HT-29 (cell line): ENCODE measurements around the gene SUV39H2. TPM values are rescaled to one million over a fixed set of nuclear protein-coding genes. Genes with fewer than 3 reads are reported as not detected.
A peak's percentile ranks its signal among the peaks of the same experiment; 100 is the strongest.
"Not testable (repeated sequence)": the region's sequence is repeated elsewhere in the genome, so short reads cannot be mapped to it uniquely, and the experiment has no call there.

Source experiments
- DNase-seq: peaks from one replicate; pipeline ENCODE4 v3.0.0-alpha.2; 2015; ENCODE audit warnings: low spot score
- total RNA-seq: library from RNA; depleted of rRNA; stranded (reverse); fragments of >200 nt; shearing (Covaris generic); gene quantifications from 2 replicates; pipeline ENCODE4 v1.2.3, GENCODE V29; 2014

SUV39H2 gene
- total RNA-seq, 1 experiment from 2014 or later: 8.2 TPM

DNA sequence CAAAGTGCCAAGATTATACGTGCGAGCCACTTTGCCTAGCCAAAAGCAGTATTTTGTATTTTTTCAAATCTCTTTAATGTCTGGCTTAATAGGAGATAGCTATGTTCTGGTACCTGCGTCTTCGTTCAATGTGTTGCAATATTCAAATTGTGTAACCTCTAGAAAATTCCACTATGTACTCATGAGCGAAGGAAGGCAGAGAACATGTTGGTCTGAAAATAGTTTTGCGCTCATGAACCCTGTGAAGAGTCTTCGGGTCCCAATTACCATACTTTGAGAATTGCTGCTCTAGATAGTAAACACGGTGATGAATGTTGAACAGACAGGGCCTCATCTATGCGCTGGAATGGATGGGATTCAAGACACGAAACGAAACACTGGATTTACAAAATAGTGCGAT is 2.7 kb upstream of the SUV39H2 start:
- no peak for DNase-seq

DNA sequence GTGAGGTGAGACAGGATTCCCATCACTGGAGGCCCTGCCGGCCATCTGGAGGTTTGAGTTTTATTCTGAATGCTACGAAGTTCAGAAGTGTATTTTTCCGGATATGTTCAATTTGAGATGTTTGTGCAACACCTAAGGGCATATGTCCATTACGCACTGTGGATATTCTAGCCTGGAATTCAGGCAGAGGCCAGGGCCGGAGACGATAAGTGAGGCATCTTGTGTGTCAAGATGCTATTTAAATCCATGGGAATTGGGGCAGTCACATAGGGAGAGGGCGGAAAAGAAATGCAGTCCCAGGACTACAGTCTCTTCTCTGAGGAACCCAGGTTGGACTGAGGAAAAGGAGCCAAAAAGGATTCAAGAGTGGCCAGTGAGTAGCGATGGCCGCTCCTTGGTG is 1.9 kb upstream of the SUV39H2 start:
- no peak for DNase-seq

DNA sequence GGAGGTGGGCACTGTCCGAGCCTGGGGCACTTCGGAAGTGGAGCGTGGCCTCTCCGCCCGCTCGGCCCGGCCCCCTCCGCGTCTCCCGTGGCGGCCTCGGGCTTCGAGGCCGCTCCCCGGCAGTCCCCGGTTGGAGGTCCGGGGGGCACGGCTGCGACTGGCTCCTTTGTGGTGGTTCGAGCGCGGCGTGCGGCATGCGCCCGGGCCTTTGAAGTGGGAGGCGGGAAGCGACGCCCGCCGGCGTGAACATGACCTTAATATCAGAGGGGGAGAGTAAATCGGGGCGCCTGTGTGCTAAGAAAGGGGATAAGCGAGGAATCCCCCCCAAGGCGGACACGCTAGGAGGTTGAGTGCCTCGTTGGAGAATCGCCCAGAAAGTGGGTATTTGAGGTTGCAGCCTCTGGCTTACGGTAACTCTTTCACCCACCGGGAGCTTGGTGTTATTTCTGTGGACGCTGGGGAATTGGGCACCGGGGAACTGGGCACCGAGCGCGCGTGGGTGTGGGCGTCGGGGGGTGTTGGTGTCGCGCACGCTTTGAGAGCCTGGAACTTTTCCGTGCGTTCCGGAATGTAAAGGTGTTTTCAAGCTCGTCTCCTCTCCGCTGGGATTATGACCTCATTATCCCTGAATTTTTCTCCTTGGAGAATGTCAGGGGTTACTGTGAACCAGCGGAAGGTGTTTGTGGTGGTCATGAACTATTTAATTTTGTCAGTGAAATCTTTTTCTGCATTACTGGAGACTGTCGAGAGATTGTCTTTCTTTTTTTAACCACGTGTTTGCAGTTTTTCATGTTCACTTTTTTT is 660 bp downstream of the SUV39H2 start:
- DNase-seq: peak; percentile 24

DNA sequence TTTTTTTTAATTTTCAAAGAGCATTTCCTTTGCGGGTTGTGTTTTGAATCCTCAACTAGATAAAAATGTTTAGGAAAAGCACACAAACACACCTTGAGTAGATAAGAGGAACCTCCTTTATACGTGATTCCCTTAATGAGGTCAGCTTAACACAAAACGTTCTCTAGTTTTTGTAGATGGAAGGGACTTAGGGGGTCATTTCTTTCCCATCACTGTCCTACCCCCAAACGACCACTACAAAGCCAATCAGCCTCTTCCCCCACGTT is 1.2 kb downstream of the SUV39H2 start:
- DNase-seq: peak; percentile 17

DNA sequence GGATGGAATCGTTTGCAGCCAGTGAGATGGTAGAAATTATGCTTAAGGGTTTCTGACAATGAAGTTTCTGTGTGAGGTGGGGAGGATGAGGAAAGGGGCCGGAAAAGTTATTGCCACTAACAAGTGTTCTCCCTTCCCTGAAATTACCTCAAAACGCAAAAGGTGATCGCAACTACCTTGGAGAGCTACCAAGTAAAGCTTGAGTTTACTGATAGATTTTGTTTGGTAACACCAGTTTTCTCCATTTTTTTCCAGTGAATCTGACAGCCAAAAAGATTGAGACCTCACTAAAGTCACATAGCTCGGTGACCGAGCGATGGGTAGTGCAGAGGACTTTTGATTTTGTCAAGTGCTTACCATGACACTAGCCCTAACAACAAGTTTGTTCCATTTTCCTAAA is 1.6 kb downstream of the SUV39H2 start:
- peak; percentile 17 for DNase-seq

DNA sequence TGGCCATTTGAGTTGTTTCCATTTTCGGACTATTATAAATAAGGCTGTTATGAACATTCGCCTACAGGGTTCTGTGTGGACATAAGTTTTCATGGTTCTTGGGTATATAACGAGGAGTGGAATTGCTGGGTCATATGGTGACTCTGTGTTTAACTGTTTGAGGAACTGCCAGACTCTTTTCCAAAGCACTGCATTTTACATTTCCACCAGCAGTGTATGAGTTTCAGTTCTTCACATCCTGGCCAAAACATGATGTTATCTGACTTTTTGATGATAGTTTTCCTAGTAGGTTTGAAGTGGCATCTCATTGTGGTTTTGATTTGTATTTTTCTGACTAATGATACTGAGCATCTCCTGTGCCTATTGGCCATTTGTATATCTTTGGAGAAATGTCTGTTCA is 5.4 kb downstream of the SUV39H2 start:
- DNase-seq: no peak

DNA sequence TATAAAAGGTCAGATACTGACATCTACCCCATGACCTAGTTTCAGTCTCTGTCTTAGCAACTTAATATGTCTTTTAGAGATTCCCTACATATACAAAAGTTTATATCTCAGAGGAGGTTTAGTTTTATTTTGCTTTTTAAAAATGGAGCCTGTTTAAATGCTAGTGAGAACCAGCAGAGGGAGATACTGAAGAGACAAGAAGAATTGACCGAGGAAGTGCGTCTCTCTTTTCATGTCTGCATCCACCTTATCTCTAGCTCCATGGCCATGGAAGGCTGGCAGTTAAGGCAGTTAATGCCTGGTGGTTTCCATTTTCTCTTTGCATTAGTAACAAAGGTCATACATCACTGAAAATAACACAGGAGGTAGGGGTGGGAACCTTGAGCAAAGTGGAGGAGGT is 10.7 kb downstream of the SUV39H2 start:
- DNase-seq: peak; percentile 15

DNA sequence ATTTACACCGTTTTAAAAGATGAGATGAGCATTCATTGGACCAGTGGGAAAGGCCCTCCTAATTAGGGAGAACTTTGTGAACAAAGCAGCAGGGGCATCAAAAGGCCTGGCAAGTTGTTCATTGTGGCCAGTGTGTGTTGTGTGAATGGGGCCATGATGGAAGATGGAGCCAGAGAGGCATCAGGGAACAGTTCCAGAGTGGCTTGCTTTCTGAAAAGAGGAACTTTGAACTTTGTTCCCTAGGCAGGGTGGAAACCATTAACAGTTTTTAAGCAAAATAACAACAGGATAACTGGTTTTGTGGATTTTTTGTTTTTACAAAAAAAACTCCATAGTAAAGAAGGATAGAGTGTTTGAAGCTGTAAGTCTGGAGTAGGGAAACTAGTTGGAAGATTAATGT is 12.5 kb downstream of the SUV39H2 start:
- DNase-seq: no peak

DNA sequence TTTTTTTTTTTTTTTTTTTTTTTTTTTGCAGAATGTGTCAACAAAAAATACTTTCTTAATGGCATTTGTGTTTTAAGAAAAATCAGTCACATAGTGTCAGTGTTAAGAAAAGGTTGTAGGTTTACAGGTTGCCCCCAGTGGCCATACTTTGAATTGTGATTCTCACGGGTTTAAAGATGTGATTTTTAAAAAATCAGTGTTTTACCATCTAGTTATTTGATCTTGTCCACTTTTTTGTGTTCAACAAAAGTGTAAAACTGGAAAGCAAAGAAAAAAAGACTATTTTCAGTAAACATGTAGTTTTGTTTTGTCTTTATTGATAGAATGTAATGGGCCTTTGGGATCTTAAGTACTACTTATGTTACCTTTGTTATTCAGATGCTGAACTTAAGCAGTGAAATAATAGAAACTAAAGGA is 25.7 kb downstream of the SUV39H2 start:
- peak; percentile 37 for DNase-seq

DNA sequence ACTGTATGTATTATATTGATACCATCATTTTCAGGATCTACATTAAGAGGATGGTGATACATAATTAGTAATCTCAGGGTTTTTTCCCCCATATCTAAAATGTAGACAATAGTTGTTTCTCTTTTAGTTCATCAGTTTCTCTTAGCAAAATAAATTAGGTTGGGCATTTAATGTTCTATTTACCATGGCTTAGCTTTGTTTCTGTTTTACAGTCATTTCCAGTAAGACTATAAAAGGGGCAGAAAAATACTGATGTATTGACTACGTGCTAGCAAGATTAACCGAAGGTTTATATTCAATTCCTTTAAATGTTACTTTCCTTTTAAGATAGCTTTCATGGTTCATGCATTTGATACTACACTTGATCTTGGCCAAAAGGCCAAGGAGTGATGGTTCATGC is 26.2 kb downstream of the SUV39H2 start:
- DNase-seq: no peak

DNA sequence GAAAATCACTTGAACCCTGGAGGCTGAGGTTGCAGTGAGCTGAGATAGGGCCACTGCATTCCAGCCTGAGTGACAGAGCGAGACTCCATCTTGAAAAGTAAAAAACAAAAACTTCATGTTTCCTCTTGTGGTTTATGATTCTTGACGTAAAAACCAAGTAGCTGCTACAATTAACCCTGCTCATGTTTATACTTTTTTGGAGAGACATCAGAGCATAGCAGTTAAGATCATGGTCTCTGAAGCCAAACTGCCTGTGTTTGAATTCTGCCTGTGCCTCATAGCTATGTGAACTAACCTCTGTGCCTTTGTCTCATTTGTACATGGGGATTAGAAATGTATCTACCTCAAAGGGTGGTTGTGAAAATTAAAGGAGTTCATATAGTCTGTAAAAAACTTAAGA is 27.2 kb downstream of the SUV39H2 start:
- DNase-seq: no peak

DNA sequence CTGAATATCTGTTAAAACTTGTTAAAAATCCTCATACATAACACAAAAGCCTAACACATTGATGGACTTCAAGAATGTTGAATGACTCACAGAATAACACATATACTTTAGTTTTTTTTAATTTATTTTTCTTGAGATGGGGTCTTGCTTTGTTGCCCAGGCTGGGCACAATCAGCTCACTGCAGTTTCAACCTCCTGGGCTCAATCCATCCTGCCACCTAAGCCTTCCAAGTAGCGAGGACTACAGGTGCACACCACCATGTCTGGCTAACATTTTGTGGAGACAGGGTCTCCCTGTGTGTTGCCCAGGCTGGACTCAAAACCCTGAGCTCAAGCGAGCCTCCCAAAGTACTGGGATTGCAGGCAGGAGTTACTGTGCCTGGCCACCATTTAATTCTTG is 28.1 kb downstream of the SUV39H2 start:
- DNase-seq: no peak

DNA sequence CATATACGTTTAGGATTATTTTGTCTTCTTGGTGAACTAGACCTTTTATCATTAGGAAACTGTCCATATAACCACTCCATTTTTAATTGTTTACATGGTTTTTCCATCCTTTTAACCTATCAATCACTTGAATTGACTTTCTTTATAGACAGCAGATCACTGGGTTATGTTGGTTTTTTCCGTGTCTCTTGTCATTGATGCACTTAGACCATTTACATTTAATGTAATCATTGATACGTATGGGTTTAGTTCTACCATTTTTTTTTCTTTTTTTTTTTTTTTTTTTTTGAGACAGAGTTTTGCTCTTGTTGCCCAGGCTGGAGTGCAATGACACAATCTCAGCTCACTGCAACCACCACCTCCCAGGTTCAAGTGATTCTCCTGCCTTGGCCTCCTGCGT is 28.9 kb downstream of the SUV39H2 start:
- not testable (repeated sequence) for DNase-seq

DNA sequence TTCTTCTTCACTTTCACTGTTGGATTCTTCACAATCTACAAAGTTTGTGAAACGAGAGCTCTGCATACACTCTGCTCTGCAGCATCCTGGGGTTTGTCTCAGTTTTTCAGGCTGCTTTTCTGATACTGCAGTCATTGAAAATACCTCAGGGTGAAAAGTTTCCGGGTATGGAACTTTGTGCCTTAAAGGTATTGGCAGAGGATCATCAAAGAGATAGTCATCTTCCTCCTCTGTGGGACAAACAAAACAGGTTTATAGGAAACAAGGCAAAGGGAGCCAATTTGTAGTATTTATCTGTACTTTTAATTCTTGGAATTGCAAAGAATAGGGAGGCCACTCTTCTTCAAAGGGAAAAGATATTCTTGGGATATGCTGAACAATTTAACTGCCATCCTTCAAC is 30.4 kb downstream of the SUV39H2 start:
- no peak for DNase-seq

DNA sequence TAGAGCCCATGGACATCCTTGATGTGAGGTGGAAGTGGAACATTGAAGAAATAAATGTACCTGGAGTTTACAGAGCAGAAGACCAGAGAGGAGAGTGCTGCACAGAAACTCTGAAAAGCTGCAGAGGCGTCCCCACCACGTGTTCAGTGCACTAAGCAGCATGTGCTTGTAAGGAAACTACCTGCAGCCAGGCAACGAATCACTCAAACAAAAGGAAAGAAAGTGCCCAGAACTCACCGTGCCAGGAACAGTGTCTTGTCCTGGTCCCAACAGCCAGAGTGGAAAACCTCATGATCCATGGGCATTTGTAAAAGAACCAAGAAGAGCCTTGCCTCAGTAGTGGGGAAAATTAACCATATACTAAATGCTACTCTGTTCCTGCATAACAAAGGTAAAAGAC is 32.3 kb downstream of the SUV39H2 start:
- DNase-seq: no peak

DNA sequence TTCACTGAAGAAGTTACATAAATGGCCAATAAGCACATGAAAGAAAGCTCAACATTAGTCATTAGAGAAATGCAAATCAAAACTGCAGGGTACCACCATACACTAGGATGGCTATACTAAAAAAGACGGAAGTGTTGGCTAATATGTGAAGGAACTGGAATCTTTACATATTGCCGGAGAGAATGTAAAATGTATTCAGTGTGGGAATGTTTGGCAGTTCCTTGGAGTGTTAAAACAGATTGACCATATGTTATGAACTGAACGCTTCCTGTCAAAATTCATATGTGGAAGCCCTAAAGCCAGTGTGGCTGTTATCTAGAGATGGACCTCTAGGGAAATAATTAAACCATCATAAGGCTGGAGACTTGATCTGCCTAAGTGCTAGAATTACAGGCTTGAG is 33.1 kb downstream of the SUV39H2 start:
- DNase-seq: no peak

DNA sequence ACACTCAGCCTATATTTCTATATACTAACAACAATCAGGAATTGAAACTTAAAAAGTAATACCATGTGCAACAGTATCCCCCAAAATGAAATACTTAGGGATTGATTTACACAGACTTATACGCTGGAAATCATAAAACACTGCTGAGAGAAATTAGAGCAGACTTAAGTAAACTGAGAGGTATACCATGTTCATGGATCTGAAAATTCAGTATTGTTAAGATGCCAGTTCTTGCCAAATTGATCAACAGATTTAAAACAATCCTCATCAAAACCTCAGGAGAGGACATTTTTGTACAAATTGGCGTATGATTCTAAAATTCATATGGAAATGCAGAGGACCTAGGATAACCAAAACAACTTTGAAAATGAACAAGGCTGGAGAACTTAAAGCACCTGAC is 37.9 kb downstream of the SUV39H2 start:
- no peak for DNase-seq

DNA sequence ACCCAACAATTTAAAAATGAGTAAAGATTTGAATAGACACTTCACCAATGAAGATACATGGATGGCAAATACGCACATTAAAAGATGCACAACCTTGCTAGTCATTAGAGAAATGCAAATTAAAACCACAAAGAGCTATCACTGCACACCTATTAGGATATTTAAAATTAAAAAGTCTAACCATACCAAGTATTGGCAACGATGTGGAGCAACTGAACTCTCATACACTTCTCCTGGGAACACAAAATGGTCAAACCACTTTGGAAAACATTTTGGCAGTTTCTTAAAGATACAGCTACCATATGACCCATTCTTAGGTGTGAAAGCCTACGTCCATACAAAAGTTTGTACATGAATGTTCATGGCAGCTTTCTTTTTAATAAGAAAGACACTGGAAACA is 39.2 kb downstream of the SUV39H2 start:
- no peak for DNase-seq

DNA sequence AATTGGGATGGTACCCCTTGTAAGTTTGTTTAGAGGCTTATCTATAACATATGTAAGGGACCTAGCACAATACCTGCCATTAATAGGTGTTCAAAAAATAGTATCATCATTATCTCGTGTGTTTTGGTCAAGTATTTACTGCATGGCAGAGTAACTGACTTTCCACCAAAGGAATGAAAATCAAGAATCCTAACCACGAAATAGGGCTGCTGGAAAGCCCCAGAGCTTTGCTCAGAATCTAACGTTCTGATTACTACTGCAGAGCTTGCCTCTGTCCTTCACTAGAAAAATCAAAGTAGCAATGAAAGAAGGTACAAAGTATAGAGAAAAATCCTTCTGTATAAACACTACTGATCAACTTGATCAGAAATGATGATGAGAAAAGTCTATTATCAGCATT is 40.3 kb downstream of the SUV39H2 start:
- no peak for DNase-seq

DNA sequence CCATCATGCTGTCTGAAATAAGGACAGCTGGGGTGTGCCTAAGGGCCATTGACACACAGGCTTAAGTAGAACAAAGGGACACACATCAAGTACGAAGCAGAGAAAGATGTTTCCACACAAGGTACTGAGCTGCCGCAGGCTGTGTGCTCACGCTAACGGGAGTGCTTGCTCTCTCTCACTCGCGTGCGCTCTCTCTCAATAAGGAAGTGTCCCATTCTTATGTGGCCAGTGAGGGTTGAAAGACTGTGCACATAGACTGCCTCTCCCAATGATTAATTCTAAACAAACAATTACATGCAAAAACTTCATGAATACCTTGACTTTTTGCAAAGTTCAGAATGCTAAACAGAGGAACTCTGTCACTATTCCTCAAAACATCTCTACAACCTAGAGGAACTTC is 45.3 kb downstream of the SUV39H2 start:
- no peak for DNase-seq

DNA sequence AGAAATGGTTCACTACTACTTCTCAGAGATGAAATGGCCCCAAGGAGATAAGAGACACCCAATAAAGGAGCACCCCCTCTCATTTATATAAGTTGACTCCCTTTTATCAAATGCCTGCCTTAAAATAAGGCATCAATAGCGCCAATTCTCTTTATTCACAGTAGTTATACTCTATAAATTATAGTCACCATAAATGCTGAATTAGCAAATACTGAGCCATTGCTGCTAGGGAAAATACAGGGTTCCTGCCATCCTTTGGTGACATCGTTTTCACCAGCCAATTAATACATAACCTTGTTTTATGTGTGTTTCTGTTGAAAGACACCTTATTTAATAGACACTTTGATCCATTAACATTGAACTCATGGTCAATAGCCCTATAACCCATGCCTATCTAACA is 46.6 kb downstream of the SUV39H2 start:
- no peak for DNase-seq

DNA sequence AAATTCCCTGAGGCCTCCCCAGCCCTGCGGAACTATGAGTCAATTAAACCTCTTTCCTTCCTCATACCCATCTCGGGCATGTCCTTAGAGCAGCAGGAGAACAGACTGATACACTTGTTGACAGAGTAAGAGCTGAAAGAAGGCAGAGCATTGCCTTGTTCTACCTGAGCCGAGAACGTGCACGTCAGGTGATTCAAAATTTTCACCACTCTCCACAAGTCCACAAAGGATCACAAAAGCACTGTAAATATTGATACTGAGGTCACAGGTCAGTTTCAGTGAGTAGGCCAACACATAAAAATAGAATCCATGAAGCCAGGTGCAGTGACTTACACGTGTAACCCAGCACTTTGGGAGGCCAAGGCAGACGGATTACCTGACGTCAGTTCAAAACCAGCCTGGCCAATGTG is 47.4 kb downstream of the SUV39H2 start:
- no peak for DNase-seq

DNA sequence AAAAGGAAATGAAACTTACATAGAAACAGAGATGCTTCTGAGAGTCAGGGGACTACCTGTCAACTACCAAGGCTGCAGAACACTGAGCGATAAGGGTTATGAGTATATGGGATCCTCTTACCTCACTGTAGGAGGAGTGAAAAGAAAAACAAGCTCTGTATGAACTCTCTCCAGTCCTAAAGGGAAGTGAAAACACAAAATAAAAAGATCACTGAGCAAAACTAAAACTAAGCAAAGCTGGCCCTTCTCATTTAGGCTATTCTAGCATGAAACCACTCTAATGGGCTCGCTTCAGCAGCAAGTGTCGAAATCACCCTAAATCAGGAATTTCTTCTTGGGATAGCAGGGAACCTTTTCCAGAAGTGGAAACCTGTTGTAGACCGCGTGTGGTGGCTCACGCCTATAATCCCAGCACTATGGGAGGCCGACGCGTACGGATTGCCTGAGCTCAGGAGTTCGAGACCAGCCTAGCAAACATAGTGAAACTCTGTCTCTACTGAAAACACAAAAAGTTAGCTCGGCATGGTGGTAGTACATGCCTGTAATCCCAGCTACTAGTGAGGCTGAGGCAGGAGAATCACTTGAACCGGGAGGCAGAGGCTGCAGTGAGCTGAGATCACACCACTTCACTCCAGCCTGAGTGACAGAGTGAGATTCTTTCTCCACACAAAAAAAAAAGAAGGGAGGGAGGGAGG is 48.2 kb downstream of the SUV39H2 start:
- DNase-seq: no peak

DNA sequence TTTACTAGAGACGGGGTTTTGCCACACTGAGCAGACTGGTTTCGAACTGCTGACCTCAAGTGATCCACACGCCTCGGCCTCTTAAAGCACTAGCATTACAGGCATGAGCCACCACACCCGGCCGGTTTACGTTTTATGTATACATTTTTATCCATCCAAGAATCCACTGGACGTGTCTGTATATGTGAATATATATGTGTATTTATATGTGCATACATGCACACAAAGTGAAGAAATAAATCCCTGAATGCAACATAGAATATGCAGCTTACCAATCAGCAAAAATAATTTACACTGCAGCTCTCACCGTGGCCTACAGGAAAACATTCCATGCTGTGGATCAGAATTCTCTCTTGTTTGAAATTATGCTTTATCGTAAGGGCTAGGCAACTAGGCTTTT is 51.9 kb downstream of the SUV39H2 start:
- no peak for DNase-seq
